CD1c-positive myeloid dendritic cell (primary cell): ENCODE results near the gene CCNY.

ENCODE experiments used
- DNase-seq: peaks from one replicate; pipeline ENCODE4 v3.0.0-alpha.2; 2016; ENCODE audit errors: extremely low spot score

The CCNY gene

DNA sequence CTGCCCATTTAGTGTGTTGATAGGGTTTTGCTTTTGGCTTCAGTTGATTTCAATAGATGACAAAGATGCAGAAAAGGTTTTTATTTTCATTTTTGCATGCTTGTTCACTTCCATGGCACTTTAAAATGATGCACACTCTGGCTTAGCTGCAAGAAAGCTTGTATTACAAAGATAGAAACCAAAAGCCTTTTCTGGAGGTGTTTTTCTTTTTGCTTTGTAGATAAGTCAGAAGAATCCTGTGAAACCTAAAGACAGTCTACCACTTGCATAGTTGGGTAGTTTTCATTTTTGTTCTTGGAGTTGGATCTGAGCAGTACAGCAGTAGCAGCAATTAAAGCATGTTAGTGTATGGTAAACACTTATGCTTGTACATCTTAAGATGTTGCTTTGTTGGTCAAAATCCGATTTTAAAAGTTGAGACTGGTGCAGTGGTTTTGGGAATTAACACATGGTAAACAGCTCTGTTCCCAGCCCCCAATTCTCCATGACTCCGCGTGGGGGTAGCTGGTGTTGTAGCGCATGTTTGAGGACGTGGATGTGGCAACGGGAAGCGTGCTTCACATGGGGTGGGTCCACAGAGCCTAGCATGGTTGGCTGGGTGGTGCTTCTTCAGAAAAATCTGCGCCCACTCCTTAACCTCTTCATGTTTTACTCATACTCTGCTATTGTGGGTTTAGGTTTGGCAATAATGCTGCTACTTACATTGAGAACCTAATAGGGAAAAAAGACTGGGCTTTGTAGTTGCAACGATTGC lies 19.8 kb downstream of the CCNY start:
- DNase-seq, result peak; percentile 64

GRCh38 chr10:35356725-35357092 lies 20.4 kb downstream of the CCNY start:
- no peak for DNase-seq

DNA sequence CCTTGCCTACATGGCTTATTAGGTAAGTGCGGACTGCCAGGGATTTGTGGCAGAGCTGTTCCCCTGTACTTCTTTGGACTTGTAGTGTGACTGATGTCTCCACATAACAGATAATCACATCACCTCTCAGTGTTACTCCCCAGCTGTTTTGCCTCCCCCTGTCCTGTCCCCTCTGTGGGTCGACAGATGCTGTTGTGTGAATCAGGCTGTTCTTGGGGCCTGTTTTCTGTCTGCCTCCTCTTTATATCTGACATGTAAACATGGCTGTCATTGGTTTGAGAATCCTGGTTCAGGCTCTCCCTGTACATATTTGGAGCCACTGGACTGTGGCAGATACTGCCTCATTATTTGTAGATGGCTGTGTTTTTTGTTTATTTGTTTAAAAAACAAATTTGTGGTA lies 22.7 kb downstream of the CCNY start:
- DNase-seq, result no peak

DNA sequence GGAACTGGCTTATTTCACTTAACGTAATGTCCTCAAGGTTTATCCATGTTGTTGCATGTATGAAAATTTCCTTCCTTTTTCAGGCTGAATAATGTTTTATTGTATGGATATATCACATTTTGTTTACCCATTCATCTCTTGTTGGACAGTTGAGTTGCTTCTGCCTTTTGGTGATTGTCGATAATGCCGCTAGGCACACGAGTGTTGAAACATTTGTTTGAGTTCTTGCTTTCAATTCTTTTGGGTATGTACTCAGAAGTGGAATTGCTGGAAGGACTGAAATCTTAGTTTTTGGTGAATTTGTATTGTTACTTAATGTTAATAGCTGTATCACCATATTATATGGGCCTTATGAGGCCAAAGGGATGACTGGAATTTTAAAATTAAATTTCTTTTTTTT lies 23.6 kb downstream of the CCNY start:
- no peak for DNase-seq

DNA sequence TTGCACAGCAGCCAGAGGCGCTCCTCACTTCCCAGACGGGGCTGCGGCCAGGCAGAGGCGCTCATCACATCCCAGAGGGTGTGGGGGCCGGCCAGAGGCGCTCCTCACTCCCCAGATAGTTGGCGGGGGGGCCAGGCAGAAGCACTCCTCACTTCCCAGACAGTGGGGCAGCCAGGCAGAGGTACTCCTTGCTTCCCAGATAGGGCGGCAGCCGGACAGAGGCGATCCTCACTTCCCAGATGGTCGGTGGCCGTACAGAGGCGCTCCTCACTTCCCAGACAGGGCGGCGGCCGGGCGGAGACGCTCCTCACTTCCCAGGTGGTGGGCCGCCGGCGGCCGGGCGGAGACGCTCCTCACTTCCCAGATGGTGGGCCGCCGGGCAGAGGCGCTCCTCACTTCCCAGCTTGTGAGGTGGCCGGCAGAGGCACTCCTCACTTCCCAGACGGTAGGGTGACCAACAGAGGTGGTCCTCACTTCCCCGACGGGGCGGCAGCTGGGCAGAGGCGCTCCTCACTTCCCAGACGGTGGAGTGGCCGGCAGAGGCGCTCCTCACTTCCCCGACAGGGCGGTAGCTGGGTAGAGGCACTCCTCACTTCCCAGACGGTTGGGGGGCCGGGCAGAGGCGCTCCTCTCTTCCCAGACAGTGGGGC lies 26.5 kb downstream of the CCNY start:
- no peak for DNase-seq

DNA sequence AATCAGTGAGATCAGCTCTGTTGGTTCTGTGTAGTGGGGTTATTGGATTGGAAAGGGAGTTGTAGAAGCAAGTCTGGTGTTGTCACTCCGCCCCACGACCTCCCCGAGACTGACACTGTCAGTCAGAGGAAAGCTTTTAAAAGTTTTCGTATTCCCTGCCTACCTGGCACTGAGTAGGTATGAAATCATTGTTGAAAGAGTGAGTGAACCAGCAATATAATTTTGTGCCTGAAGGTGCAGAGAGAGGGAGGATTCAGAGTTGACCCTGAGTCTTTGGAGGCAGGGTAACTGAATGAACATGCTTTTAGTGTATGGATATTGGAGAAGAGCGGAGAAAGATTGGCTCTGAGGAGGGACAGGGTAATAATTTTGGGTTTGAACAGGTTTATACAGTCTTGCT lies 27.3 kb downstream of the CCNY start:
- no peak for DNase-seq

- DNase-seq, result no peak
Observed at GRCh38 chr10:35364808-35365207, 28.5 kb downstream of the CCNY start.

DNA sequence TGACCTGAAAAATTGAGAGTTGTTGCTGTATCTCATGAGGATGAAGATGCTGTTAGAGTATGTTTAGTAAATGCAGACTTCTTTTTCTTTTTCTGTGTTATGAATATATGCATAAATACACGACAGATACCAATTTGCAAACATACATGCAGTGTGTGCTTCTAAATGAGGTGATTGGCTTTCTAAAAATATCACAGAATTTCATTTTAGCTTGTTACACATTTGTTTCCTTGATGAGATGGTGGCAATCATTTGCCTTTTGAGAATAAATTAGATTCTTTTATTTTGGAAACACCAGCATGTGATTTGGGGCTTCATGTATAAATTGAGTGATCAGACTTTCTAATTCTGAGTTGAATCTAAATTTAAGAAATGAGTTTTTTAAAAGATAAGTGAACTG lies 29.7 kb downstream of the CCNY start:
- DNase-seq, result no peak

DNA sequence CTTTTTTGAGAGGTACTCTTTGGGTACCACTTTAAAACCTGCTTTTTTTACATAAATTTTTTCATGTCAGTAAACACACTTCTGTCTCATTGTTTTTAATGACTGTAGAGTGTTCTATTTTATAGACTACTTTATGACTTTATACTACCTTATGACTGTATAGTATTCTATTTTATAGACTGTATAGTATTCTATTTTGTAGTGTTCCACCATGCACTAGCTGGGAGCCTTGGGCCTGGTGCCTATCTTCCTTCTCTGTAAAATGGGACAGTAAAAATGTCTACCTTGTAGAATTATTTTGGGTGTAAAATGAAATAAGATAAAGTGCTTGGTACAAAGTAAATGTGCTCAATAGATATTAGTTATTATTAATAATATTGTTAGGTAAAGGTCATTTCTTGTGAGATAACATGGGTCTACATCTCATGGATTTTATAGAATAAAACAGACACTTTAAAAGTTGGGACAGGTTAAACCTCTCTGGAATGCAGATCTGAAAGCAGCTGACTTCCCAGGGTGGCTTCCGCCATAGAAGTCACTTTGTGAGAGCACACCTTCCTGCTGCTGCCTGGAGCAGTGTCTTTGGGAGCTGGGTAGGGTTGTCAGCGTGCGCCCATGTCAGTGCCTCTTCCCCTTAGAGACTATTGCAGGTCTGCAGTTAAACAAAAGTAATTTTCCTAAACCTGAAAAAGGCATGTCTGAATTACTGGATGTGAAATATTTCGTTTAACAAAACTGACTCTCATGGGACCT lies 31.0 kb downstream of the CCNY start:
- DNase-seq, result no peak

DNA sequence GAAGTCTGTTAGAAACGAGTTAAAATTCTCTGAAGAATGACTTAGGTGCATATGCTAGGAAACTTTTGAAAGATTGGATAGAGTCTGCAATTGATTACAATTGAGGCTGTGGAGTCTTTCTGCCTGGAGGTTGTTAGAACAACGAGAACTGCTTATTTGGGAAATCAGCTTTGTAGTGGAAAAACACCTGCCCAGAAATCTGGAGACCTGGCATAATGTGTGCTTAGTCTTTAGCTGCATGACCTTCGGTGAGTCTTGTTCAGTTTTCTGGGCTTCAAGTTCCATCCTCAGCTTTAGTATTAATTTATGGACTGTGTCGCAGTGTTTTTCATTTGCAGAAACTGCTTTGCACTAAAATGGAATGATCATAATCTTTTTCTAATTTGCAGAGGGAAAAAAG lies 31.7 kb downstream of the CCNY start:
- DNase-seq, result no peak

- DNase-seq, result peak; percentile 29
Observed at GRCh38 chr10:35368485-35369048, 32.3 kb downstream of the CCNY start.

DNA sequence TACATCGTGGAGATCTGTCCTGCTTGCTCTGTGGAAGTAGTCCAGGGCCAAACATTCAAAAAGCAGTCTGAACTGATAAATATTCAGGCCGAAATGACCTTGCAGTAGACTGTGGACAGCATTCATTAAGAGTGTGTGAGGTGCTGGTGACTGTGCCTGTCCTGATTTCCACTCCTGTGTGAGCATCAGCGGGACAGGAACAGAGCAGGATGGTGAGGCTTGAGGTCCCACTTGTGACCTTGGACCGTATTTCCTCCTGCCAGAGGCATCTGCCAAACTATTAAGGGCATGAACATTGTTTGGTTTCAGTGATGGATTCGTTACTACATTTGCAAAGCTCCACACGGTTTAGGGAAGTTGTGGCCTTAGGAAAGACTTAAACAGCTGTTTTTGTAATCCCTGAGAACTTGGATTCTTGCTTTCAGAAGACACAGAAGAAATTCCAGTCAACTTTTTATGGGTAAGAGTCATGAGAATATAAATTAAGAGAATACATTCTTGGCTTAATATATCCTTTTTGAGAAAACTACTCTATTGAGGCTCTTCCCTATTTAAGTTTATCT lies 32.8 kb downstream of the CCNY start:
- DNase-seq, result peak; percentile 51

DNA sequence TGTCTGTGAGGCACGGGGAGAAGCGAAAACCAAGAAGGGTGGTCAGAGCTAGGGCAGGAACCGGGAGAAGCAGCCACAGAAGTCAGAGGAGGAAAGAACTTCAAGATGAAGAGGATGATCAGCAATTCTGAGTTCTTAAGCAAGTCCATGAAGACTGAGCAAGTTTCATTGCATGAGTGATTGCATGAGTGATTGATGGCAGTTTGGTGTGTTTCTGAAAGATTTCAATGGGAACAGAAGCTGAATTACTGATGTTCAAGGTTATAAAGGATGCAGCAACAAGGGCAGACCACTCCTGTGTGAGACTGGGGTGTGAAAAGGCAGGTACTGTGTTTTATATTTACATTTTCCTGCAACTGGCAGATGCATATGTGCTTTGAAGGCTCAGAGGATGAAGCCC lies 35.4 kb downstream of the CCNY start:
- DNase-seq, result no peak

- DNase-seq, result peak; percentile 35
Observed at GRCh38 chr10:35372329-35372728, 36.0 kb downstream of the CCNY start.

DNA sequence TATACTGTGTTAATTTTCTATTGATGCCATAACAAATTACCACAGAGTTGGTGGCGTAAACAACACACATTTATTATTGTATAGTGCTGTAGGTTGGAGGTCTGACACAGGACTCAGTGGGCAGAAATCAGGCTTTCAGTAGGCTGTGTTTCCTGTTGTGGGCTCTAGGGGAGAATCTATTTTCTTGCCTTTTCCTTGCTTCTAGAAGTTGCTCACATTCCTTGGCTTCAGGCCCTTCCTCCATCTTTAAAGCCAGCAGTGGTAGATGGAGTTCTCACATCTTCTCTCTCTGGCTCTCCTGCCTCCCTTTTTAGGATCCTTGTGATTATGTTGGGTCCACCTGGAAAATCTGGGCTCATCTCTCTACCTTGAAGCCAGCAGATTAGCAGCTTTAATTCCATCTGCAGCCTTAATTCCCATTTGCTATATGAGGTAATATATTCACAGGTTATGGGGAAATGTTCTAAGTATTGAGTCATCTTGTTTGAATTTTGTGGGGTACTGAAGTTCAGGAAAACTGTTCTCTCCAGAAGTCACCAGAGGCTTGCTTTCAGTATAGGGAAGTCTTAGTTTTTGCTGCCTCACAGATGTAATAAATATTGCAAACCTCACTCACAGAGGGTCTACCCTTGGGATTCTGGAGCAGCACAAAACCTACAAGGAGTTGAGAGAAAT lies 38.9 kb downstream of the CCNY start:
- DNase-seq, result no peak

GRCh38 chr10:35377050-35377728 lies 40.9 kb downstream of the CCNY start:
- DNase-seq, result no peak

- DNase-seq, result no peak
Observed at GRCh38 chr10:35378541-35379210, 42.4 kb downstream of the CCNY start.

DNA sequence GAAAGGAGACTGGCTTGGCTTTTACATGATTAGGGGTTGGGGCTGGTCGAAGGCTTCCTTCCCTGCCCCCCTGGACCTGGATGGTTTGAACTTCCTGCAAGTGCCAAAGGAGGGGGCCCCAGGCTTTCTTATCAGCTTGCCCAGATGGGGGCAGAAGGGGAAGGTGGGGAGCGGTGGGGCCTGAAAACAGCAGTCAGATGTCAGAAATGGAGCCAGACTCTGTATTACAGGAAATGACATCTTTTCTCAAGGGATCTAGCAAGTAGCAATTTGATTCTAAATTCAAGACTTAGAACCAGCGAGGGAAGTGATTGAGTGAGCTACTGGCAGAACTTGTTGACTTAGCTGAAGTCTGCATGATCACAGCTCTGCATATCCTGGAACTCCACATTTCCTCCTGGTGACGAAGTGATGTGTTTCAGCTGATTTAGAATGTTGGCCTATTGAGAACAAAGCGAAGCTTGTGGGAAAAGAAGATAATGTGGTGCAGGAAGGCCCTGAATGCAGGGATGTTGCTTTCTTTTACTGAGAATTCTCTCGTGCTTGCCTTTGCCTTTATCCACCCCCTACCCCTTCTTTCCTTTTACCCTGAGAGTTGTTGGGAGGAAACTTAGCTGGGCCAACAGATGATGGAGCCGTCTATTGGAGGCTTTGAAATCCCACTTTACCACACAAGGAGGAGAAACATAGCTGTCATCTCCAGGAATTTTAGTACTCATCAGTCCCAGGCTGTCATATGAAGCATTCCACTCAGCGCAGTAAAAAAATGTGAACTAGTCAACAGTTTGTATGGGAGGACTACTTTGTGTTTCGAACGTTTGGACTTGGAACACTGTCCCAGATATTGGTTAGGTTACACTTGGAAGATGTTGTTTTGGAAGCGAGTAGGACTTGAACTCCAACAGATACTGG lies 43.2 kb downstream of the CCNY start:
- peak; percentile 32 for DNase-seq

DNA sequence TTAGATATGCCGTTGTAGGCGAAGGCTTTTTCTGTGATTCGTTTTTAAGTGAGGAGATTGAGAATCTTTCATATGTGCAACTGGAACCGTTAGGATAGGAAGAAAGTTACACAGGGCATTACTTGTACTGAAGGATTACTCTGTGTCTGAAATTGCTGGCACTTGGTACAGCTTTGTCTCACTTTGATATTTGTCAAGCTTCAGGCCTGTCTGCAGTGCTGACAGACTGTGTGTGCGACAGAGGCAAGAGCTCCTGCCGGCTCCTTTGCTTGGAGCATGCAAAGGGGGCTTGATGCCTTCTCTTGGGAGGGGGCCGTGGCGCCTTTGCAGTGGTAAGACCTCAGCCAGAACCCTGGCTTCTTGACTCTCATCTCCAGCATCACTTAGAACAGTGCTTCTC lies 45.8 kb downstream of the CCNY start:
- DNase-seq, result no peak
